Mucosa of stomach (tissue), 1 donor: ENCODE results near the gene FAM124B.

Source experiments
- H3K27me3 ChIP-seq: one replicate; pipeline ENCODE4 v1.7.0; 2013; ENCODE audit warnings: mild to moderate bottlenecking, low read length; ENCODE audit not compliant: control insufficient read depth, insufficient read depth
- H3K36me3 ChIP-seq: one replicate; pipeline ENCODE4 v1.7.0; 2013; ENCODE audit warnings: low read length; ENCODE audit not compliant: control insufficient read depth, insufficient read depth
- H3K4me1 ChIP-seq: one replicate; pipeline ENCODE4 v1.7.0; 2013; ENCODE audit warnings: mild to moderate bottlenecking, low read length; ENCODE audit not compliant: control insufficient read depth, insufficient read depth
- H3K4me3 ChIP-seq: one replicate; pipeline ENCODE4 v1.7.0; 2013; ENCODE audit warnings: low read length
- H3K9ac ChIP-seq: one replicate; pipeline ENCODE4 v1.7.0; 2013; ENCODE audit warnings: mild to moderate bottlenecking, low read length, moderate library complexity
- H3K9me3 ChIP-seq: one replicate; pipeline ENCODE4 v1.7.0; 2013; ENCODE audit warnings: mild to moderate bottlenecking, low read length, moderate library complexity; ENCODE audit not compliant: control insufficient read depth
- donor health status: Pancreatic carcinoma.

FAM124B gene

DNA sequence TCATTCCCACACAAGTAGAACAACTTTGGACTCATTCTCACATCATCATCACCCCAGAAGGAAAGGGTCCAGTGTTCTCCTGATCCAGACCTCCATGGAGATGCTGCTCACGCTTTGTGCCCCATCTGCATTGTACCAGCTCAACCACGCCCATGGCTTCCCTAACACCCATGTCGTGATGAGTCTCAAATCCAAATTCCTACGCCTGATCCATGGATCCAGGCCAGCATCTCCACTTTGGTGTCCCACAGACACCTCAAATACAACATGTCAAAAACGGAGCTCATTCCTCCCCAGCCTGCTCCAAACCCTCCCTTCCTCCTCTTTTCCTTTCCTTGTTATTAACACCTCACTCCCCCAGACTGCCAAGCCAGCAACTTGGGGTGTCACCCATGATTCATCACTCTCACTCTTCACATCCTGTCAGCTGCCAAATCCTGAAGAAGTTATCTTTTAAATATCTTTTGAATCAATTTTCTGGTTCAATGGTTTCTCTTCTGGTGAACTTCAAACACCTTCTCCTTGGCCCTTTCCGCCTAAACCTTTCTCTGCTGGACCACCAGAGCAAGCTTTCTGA is 30.2 kb upstream of the FAM124B start:
- Histone ChIP-seq H3K9me3 (no peaks in the 10 kb centered on the region), H3K4me3 (no peak overlapping the region), H3K4me1 (no peaks in the 10 kb centered on the region), H3K36me3 (no peaks in the 10 kb centered on the region), H3K9ac (no peak overlapping the region), H3K27me3 (no peaks in the 10 kb centered on the region)

DNA sequence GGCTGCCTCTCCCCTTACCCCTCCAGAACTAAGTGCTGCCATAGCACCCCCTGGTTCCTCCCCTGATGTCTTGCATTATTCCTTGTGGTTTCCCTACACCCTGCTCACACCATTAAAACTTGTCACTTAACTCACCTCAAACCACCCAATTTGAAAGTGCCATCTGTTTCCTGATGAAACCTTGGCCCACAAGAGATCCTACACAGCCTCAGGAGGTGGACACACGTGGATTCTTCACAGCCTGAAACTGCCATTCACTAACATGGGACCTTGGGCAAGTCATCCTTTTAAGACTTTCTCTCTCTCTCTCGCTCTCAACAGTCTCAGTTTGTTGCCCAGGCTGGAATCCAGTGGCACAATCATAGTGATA is 27.5 kb upstream of the FAM124B start:
- Histone ChIP-seq H3K9me3 (no peaks in the 10 kb centered on the region), H3K4me3 (no peak overlapping the region), H3K9ac (no peak overlapping the region), H3K4me1 (no peaks in the 10 kb centered on the region), H3K36me3 (no peaks in the 10 kb centered on the region), H3K27me3 (no peaks in the 10 kb centered on the region)

DNA sequence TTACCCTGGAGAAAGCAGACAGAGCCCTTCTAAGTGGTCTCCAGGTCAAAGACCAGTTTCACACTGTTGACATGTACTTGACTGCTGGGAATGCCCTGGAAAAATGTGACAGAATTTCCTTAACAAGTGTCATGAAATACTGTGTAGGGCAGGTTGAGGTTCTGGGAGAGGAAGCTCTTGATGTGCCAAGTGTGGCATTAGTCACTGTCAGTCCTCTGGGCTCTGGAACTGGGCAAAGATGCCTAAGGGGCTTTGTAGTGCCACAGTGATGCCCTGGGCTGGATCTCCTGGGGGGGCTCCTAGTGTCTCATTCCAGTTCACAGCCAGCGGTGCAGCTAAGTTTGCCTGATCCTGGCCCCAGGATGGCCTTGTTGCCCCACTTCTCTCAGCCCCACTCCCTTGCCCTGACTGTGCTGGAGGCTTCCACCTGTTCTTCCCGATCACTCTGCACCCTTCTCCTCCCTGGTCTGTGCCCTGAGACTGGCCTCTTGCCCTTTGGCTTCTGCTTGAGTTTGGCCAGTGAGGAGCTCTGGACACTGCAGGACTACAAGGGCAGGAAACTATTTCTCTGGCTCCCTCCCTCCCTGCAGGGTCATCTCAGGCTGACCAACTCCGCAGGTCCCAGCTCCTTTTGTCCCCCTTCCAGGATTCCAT is 27.0 kb upstream of the FAM124B start:
- H3K4me1 ChIP-seq = no peaks in the 10 kb centered on the region
- no peaks in the 10 kb centered on the region for H3K36me3 ChIP-seq
- no peaks in the 10 kb centered on the region for H3K27me3 ChIP-seq
- H3K4me3 ChIP-seq = no peak overlapping the region
- no peaks in the 10 kb centered on the region for H3K9me3 ChIP-seq
- no peak overlapping the region for H3K9ac ChIP-seq

DNA sequence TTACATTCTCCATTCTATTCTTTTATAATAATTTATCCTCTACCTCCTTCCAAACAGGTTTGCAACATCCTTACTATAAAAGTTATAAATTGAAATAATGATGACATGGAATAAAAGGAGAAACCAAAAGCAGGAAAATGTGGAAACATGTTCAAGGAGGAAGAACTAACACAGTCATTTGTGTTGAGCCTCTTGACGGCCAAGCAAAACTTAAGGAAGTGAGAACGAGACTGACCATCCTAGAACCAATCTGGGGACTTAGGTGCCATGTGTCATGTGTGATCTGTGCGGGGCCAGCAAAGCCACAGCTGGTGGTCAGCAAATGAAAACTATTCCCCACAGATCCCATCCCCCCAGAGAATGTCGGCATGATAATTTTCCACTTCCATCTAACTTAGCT is 25.6 kb upstream of the FAM124B start:
- Histone ChIP-seq H3K4me1 (no peaks in the 10 kb centered on the region), H3K4me3 (no peak overlapping the region), H3K9ac (no peak overlapping the region), H3K27me3 (no peaks in the 10 kb centered on the region), H3K36me3 (no peaks in the 10 kb centered on the region), H3K9me3 (no peaks in the 10 kb centered on the region)

DNA sequence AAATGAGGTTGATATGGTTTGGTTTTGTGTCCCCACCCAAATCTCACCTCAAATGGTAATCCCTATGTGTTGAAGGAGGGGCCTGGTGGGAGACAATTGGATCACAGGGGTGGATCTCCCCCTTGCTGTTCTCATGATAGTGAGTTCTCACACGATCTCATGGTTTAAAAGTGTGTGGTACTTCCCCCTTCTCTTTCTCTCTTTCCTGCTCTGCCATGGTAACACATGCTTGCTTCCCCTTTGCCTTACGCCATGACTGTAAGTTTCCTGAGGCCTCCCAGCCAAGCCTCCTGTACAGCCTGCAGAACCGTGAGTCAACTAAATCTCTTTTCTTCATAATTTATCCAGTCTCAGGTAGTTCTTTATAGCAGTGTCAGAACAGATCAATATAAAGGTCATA is 24.7 kb upstream of the FAM124B start:
- Histone ChIP-seq H3K36me3 (no peaks in the 10 kb centered on the region), H3K9me3 (no peaks in the 10 kb centered on the region), H3K4me1 (no peaks in the 10 kb centered on the region), H3K27me3 (no peaks in the 10 kb centered on the region), H3K9ac (no peak overlapping the region), H3K4me3 (no peak overlapping the region)

DNA sequence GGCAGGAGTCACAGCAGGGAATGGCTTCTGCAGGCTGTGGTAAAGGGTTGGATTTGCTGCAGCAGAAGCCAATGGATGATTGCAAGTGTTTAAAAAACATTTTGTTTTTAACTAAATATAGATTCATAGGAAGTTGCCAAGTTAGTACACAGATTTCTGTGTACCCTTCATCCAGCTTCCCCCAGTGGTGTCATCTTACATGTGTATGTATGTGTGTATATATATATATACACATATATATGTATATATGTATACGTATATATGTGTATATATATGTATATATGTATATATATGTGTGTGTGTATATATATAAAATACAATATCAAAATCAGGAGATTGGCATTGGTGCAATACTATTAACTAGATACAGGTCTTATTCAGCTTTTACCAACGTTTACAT is 19.2 kb upstream of the FAM124B start:
- Histone ChIP-seq H3K9me3 (no peaks in the 10 kb centered on the region), H3K36me3 (no peaks in the 10 kb centered on the region), H3K4me3 (no peak overlapping the region), H3K9ac (no peak overlapping the region), H3K4me1 (no peaks in the 10 kb centered on the region), H3K27me3 (no peaks in the 10 kb centered on the region)

DNA sequence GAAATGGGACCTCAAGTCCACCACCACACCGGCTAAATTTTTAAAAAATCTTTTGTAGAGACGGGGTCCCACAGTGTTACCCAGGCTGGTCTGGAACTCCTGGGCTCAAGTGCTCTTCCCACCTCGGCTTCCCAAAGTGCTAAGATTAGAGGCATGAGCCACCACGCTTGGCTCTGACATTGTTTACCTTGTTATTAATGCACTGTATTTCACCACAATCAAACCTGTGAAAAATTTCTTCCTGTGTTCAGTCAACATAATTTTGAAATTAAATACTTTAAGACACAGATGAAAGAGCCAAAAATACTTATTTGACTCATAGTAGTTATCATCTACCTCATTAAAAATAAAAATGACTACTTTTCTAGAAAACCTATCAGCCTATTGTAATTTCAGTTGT is 16.0 kb upstream of the FAM124B start:
- Histone ChIP-seq H3K9me3 (no peaks in the 10 kb centered on the region), H3K4me3 (no peak overlapping the region), H3K36me3 (no peaks in the 10 kb centered on the region), H3K27me3 (no peaks in the 10 kb centered on the region), H3K9ac (no peak overlapping the region), H3K4me1 (no peaks in the 10 kb centered on the region)

DNA sequence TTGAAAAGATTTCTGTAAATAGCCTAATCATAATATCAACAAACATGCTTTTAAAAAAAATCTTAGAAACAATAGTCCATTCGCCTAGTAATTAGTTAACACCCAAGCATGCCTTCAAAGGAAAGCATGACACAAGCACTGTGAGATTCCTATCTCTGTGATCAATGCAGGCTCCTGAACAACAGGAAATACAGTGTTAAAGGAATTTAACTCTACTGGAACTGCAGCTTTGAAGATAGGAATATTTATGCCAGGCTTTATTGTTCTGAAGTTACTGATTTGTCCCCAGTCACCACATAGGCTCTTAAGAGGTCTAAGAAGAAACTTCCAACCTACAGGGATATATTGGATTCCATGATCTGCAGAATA is 15.4 kb upstream of the FAM124B start:
- Histone ChIP-seq H3K36me3 (no peaks in the 10 kb centered on the region), H3K27me3 (no peaks in the 10 kb centered on the region), H3K4me3 (no peak overlapping the region), H3K9ac (no peak overlapping the region), H3K4me1 (no peaks in the 10 kb centered on the region), H3K9me3 (no peaks in the 10 kb centered on the region)

DNA sequence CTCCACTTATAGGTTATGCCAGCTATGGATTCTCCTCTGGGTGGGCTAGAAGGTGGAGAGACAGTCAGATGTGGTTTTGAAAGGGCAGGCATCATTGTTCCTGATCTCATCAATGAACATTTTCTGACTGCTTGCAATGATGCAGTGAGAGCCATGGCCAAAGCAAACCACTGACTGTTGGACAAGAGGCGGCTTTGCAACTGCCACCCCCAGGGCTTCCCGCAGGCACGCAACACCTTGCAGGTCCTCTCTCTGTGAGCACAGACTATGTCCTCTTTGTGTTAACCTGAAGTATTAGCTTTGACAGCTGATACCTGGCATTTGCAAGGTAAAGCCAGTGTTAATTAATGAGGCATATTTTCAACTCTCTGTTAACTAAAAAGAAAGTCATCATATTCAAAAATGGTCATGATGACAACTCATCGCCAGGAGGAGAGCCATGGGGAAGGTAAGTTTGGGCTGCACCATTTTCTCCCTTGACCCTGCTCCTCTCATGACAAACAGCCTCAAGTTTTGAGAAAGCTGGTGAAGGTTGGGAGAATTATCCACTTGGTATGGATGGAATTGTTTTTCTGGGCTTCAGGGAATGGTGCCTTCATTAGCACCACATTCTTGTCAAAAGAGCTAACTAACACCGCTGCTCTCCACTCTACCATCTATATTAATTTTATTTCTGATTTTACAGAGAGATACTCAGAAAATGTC is 14.9 kb upstream of the FAM124B start:
- H3K9ac ChIP-seq = no peak overlapping the region
- H3K4me1 ChIP-seq = no peaks in the 10 kb centered on the region
- H3K4me3 ChIP-seq = no peak overlapping the region
- no peaks in the 10 kb centered on the region for H3K9me3 ChIP-seq
- no peaks in the 10 kb centered on the region for H3K36me3 ChIP-seq
- no peaks in the 10 kb centered on the region for H3K27me3 ChIP-seq

DNA sequence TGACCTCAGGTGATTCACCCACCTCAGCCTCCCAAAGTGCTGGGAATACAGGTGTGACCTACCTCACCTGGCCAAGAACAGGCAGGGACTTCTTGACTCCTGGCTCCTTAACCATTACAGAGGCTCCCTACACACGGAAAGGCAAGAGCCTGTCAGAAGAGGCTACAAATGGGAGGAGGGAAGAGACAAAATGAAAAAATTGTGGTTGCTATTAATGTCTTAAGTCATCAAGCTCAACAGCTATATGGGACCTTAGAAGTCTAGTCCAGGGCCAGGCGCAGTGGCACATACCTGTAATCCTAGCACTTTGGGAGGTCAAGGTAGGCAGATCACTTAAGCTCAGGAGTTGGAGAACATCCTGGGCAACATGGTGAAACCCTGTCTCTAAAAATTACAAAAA is 11.5 kb upstream of the FAM124B start:
- Histone ChIP-seq H3K9ac (no peak overlapping the region), H3K9me3 (no peaks in the 10 kb centered on the region), H3K4me1 (no peaks in the 10 kb centered on the region), H3K4me3 (no peak overlapping the region), H3K36me3 (no peaks in the 10 kb centered on the region), H3K27me3 (no peaks in the 10 kb centered on the region)

DNA sequence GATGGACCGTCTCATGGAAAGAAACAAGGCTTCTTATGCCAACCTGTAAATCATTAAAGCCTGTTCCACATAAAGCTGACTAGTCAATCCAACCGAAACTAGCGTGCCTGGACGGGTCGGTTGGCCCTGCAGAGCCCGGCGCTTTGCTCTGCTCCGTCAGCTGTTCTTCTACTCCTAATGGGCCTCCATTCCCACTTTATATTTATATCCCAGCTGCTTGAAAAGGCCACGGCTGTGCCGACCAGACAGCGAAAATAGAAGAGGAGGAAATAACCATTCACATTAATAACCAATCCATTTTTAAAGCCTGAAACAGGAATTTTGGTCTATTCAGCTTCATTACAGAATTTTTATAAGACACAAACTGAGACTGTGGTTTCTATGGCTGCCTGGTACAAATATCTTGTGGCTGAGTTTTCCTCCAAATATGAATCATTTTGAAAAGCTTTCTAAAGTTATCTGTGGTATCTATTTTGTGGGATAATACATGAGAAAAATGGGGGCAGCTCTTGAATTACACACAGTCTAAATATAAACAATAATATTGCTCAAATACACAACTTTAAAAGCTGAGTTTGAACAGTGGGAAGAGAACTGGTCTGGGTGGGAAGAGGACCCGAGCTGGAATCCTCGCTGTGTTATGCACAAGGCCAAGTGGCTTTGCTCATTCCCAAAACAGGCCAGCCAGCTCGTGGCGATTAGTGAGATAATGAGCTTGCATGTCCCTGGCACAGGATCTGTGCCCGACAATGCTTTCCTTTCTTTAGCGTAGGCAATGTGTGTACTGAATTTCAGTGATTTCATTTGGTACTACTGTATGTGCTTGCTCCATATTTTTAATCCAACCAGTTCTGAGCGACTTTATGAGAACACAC is 10.5 kb upstream of the FAM124B start:
- H3K4me1 ChIP-seq = no peaks in the 10 kb centered on the region
- H3K9ac ChIP-seq = no peak overlapping the region
- no peaks in the 10 kb centered on the region for H3K9me3 ChIP-seq
- no peaks in the 10 kb centered on the region for H3K27me3 ChIP-seq
- H3K4me3 ChIP-seq = no peak overlapping the region
- H3K36me3 ChIP-seq = no peaks in the 10 kb centered on the region

DNA sequence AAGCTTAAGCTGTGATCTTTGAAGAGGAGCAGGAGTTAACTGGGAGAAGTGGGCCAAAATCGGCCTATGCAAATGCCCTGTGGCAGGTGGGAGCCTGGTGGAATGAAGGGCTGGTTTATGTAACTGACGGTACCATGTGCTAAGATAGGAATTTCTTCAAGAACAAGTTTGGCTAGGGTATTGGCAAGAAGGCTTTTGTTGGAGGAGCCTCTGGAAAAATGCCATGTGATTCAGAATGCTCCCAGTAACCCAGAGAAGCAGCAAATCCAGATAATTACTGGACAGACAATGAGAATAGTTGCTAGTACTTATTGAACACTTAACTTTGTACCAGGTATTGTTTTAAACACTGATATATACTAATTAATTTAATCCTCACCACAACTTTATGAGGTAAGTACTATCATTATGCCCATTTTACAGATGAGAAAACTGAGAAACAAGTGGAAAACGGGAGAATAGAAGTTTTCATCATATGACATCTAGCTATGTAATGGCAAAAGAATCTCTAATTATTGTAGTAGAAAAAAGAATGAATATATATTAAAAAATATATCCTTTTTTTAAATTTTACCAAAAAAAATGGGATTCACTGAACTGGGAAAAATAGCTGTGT is 9.1 kb upstream of the FAM124B start:
- no peak overlapping the region for H3K4me3 ChIP-seq
- no peaks in the 10 kb centered on the region for H3K9me3 ChIP-seq
- no peaks in the 10 kb centered on the region for H3K27me3 ChIP-seq
- H3K9ac ChIP-seq = no peak overlapping the region
- no peaks in the 10 kb centered on the region for H3K4me1 ChIP-seq
- H3K36me3 ChIP-seq = no peaks in the 10 kb centered on the region
